H1 (cell line): ENCODE measurements around the gene CHST12.

Experiments
- CEBPB ChIP-seq: IDR thresholded peaks from 2 replicates; pipeline ENCODE4 v1.6.1; 2012; ENCODE audit warnings: low read depth, low read length
- CHD2 ChIP-seq: IDR thresholded peaks from 2 replicates; pipeline ENCODE4 v1.6.1; 2012; ENCODE audit warnings: low read length, improper control_type of control experiment
- EP300 ChIP-seq, 2 experiments: IDR thresholded peaks; 1 replicate in 1 of 2; 2 replicates in 1 of 2; pipeline ENCODE4 v1.6.1; 2011 to 2012; ENCODE audit warnings: low read depth in 2 of 2, low read length in 2 of 2, mild to moderate bottlenecking in 2 of 2, borderline replicate concordance in 1 of 2, inconsistent platforms in 1 of 2, moderate library complexity in 1 of 2
- HDAC6 ChIP-seq: IDR thresholded peaks from one replicate; pipeline ENCODE4 v1.7.1; 2012; ENCODE audit warnings: low read depth, mild to moderate bottlenecking, inconsistent platforms, low read length, moderate library complexity
- JUN ChIP-seq: IDR thresholded peaks from 2 replicates; pipeline ENCODE4 v1.6.1; 2011; ENCODE audit warnings: low read depth, mild to moderate bottlenecking, improper control_type of control experiment, low read length
- MAFK ChIP-seq: IDR thresholded peaks from 2 replicates; pipeline ENCODE4 v1.6.1; 2012; ENCODE audit warnings: low read depth, mild to moderate bottlenecking, improper control_type of control experiment, low read length
- NRF1 ChIP-seq: IDR thresholded peaks from 2 replicates; pipeline ENCODE4 v1.6.1; 2011; ENCODE audit warnings: mild to moderate bottlenecking, low read depth, low read length, improper control_type of control experiment
- POLR2A ChIP-seq, 2 experiments: IDR thresholded peaks; 1 replicate in 1 of 2; 2 replicates in 1 of 2; pipeline ENCODE4 v1.6.1; 2011; ENCODE audit warnings: low read depth in 2 of 2, low read length in 2 of 2, mild to moderate bottlenecking in 2 of 2; ENCODE audit errors: control extremely low read depth in 1 of 2
- POLR2AphosphoS5 ChIP-seq: IDR thresholded peaks from 2 replicates; pipeline ENCODE4 v1.6.1; 2011; ENCODE audit warnings: low read depth, low read length
- RFX5 ChIP-seq: IDR thresholded peaks from 2 replicates; pipeline ENCODE4 v1.6.1; 2011; ENCODE audit warnings: low read depth, low read length, improper control_type of control experiment, borderline replicate concordance
- YY1 ChIP-seq: IDR thresholded peaks from 2 replicates; pipeline ENCODE4 v1.6.1; 2011; ENCODE audit warnings: low read depth, mild to moderate bottlenecking, low read length
- ZNF274 ChIP-seq: IDR thresholded peaks from 2 replicates; pipeline ENCODE4 v1.7.0; 2012; ENCODE audit warnings: low read length, borderline replicate concordance; ENCODE audit errors: extremely low read depth
- TF ChIP-seq, protein P1 (sequence below), 3 experiments: IDR thresholded peaks; 1 replicate in 2 of 3; 2 replicates in 1 of 3; pipeline versions ENCODE4 v1.5.1 to v1.6.1; 2011; ENCODE audit warnings: low read length in 3 of 3, mild to moderate bottlenecking in 3 of 3, inconsistent platforms in 2 of 3, low read depth in 1 of 3, moderate library complexity in 1 of 3; ENCODE audit not compliant: insufficient read depth in 1 of 3; ENCODE audit errors: control extremely low read depth in 1 of 3

DNA sequence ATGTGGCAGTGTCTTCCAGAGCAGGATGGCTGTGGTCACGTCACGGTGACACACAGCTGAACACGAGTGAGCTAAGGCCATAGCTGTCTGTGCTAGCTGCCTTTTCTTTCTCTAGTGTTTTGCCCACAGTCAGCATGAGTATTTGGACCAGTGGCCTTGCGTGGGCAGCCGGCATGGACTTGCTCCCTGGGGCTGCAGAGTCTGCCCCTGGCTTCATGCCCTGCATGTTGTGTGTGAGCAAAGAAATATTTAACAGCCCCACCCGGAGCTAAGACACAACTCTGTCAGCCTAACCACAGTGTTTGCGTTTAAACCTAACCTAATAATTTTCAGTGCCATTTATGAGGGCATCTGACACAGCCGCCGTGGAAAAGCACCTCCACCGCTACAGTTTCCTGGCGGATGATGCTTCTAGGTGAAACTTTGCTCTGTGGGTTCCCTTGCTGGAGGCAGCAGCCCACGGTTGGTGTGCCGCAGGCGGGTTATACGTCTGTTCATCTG is 14.6 kb downstream of the CHST12 start:
- TF ChIP-seq, protein P1, sequence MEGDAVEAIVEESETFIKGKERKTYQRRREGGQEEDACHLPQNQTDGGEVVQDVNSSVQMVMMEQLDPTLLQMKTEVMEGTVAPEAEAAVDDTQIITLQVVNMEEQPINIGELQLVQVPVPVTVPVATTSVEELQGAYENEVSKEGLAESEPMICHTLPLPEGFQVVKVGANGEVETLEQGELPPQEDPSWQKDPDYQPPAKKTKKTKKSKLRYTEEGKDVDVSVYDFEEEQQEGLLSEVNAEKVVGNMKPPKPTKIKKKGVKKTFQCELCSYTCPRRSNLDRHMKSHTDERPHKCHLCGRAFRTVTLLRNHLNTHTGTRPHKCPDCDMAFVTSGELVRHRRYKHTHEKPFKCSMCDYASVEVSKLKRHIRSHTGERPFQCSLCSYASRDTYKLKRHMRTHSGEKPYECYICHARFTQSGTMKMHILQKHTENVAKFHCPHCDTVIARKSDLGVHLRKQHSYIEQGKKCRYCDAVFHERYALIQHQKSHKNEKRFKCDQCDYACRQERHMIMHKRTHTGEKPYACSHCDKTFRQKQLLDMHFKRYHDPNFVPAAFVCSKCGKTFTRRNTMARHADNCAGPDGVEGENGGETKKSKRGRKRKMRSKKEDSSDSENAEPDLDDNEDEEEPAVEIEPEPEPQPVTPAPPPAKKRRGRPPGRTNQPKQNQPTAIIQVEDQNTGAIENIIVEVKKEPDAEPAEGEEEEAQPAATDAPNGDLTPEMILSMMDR (IDR thresholded peaks at IDR 0.05; ENCODE audit: control extremely low read depth in 1 of 3, insufficient read depth in 1 of 3, low read depth in 1 of 3, low read length in 3 of 3): no peak
- no peak for TF ChIP-seq CHD2
- TF ChIP-seq CEBPB: no peak
- TF ChIP-seq ZNF274: no peak
- no peak for TF ChIP-seq MAFK
- TF ChIP-seq POLR2AphosphoS5: no peak
- TF ChIP-seq POLR2A (IDR thresholded peaks at IDR 0.05; ENCODE audit: control extremely low read depth in 1 of 2, low read depth in 2 of 2, low read length in 2 of 2): no peak
- no peak for TF ChIP-seq EP300 (IDR thresholded peaks at IDR 0.05; ENCODE audit: borderline replicate concordance in 1 of 2, low read depth in 2 of 2, low read length in 2 of 2)
- no peak for TF ChIP-seq NRF1
- TF ChIP-seq JUN: no peak
- TF ChIP-seq RFX5: no peak
- TF ChIP-seq YY1: no peak
- no peak for TF ChIP-seq HDAC6
